C4-2B (cell line): Measurements from ENCODE around the gene CHCHD6.

Experiments
- ZFX ChIP-seq: fragments of 450-650 bp; IDR thresholded peaks from 2 replicates; pipeline ENCODE4 v1.6.1; 2017
- TF ChIP-seq, protein P1 (sequence below): fragments of 450-650 bp; conservative IDR thresholded peaks from 2 replicates; pipeline ENCODE4 v1.5.1; 2017; ENCODE audit warnings: mild to moderate bottlenecking

DNA sequence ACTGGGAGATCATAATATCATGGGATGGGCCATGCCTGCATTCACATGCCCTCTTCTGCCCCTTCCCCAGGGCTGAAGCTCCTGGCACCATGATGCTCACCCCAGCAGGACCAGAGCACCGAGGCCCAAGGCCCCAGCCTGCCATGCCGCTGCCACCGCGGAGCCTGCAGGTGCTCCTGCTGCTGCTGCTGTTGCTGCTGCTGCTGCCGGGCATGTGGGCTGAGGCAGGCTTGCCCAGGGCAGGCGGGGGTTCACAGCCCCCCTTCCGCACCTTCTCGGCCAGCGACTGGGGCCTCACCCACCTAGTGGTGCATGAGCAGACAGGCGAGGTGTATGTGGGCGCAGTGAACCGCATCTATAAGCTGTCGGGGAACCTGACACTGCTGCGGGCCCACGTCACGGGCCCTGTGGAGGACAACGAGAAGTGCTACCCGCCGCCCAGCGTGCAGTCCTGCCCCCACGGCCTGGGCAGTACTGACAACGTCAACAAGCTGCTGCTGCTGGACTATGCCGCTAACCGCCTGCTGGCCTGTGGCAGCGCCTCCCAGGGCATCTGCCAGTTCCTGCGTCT lies 284.5 kb downstream of the CHCHD6 start:
- TF ChIP-seq, protein P1, sequence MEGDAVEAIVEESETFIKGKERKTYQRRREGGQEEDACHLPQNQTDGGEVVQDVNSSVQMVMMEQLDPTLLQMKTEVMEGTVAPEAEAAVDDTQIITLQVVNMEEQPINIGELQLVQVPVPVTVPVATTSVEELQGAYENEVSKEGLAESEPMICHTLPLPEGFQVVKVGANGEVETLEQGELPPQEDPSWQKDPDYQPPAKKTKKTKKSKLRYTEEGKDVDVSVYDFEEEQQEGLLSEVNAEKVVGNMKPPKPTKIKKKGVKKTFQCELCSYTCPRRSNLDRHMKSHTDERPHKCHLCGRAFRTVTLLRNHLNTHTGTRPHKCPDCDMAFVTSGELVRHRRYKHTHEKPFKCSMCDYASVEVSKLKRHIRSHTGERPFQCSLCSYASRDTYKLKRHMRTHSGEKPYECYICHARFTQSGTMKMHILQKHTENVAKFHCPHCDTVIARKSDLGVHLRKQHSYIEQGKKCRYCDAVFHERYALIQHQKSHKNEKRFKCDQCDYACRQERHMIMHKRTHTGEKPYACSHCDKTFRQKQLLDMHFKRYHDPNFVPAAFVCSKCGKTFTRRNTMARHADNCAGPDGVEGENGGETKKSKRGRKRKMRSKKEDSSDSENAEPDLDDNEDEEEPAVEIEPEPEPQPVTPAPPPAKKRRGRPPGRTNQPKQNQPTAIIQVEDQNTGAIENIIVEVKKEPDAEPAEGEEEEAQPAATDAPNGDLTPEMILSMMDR, result no peak
- no peak for TF ChIP-seq ZFX
